OCI-LY3 (cell line): Measurements from ENCODE around the gene RPL10A.

Experiments
- EZH2phosphoT487 ChIP-seq: fragments of 200-600 bp; shearing (Covaris generic); IDR thresholded peaks from 2 replicates; pipeline ENCODE4 v1.6.1; 2018; ENCODE audit warnings: antibody characterized with exemption, mixed run types, low read depth
- TF ChIP-seq, protein P1 (sequence below): fragments of 200-600, 300-600 bp; sonication (generic); IDR thresholded peaks from 2 replicates; pipeline ENCODE4 v1.5.1; 2014; ENCODE audit warnings: antibody characterized with exemption, low read length, low read depth

DNA sequence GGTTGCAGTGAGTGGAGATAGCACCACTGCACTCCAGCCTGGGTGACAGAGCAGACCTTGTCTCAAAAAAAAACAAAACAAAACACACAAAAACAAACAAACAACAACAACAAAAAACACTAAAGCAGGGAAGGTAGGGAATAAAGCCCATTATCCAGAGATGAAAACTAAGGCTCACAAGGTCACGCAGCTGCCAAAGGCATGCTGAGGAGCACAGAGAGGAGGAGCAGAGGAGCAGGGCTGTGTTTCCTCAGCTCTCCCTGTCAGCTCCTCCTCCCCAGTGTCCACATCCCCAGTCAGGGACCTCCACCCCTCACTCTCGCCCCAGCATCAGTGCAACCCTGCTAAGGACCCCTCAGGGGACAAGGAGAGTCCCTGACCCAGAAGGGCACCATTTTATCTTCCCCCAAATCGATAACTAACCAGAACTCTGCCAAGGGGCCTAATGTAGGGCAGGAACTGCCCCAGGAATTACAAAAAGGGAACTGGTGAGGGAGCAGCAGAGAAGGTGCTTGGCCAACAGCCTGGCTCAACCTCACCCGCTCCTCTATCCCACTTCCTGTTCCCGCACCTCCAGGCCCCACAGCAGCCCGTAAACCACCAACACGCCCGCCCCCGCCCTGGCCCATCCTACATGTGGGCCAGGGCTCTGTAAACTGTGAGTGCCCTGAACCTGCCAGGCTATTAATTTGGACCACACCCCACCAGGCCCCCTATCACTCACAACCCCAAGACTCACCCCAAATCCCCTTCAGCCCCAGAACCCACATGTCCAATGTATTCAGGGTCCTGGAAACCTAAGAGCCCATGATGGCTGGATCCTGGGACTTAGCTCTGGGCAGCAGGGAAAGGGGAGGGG lies 19.7 kb downstream of the RPL10A start:
- TF ChIP-seq, protein P1, sequence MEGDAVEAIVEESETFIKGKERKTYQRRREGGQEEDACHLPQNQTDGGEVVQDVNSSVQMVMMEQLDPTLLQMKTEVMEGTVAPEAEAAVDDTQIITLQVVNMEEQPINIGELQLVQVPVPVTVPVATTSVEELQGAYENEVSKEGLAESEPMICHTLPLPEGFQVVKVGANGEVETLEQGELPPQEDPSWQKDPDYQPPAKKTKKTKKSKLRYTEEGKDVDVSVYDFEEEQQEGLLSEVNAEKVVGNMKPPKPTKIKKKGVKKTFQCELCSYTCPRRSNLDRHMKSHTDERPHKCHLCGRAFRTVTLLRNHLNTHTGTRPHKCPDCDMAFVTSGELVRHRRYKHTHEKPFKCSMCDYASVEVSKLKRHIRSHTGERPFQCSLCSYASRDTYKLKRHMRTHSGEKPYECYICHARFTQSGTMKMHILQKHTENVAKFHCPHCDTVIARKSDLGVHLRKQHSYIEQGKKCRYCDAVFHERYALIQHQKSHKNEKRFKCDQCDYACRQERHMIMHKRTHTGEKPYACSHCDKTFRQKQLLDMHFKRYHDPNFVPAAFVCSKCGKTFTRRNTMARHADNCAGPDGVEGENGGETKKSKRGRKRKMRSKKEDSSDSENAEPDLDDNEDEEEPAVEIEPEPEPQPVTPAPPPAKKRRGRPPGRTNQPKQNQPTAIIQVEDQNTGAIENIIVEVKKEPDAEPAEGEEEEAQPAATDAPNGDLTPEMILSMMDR = no peak
- no peak for TF ChIP-seq EZH2phosphoT487
